ENCODE data around the gene HIRA. TPM values are rescaled to one million over a fixed set of nuclear protein-coding genes. Genes with fewer than 3 reads are reported as not detected.
"Not testable (repeated sequence)": the region's sequence is repeated elsewhere in the genome, so short reads cannot be mapped to it uniquely, and the experiment has no call there.

Gene HIRA
- total RNA-seq, 1 donor from 2014 or later = 25.2 TPM

DNA sequence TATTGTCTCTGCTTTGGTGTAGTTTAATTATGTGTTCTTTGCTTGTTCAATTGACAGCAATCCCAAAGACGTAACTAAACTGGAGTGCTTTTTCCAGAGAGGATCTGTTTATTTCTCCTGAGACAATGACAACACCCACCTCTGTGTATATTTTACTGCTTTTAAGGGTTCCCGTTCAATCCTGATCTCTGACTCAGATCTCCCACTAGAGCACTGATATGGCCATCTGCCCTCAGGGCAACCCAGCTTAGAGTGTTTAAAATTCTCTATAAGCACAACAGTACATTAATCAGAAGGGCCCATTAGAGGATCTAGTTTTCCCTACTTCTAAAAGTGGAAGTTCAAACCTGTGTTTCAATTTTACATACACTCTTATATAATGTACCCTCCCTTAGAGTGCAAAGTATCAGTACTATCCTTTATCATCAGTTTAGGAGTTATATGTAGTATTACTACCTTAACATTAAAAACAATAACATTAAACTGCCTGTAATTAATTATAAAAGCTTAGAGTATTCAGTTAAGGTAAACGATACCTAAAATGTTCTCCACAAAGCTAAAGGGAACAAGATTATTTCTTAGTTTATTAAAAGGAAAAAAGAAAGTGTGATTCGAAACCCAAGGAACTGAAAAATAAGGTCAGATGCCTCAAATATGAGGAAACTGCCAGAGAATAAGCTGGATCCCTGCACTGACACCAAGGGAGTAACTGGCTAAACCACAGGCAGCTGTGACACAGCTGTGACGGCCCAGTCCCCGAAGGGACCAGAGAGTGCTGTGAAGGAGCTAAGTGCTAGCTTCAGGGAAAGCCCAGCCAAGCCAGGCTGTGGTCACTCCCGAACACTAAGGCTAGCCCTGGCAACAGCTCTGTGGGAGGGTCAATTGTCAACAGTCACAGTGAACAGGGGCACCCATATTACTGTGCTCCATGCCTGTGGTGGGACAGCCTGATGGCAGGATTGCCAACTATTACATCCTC, 32.2 kb upstream of the HIRA start:
- no peak for DNase-seq (ENCODE audit: low spot score)

DNA sequence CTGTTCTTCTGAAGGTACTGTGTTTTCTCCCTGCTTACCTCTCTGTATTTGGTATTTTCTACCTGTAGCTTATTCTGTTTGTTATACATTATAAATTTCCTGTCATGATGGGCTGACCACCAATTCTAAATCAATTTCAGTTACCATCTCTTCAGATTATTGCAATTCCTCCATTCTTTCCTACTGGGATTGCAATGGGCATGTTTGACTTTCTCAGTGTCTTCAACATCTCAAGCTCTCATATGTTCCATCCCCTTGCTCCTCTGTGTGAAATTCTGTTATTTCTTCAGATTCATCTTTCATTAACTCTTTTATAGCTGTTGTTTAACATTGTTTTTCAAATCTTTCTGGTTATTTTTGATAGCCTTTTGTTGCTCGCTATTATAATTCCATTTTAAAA, 31.5 kb upstream of the HIRA start:
- no peak for DNase-seq (ENCODE audit: low spot score)

DNA sequence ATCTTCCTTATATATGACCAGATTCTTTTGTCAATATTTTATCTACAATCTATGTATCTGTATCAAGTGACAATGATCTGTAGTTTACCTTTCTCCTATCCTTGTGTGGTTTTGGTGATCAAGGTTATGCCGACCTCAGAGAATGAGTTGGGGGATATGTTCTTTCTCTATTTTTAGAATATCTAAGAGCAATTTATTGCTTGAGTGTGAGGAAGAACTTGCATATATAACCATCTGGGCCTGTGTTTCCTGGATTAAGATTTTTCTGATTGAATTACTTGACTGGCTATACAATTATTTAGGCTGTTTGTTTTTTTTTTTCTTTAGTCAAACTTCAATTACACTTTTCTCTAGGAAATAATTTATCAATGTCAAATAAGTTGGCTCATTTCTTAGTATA, 30.0 kb upstream of the HIRA start:
- no peak for DNase-seq (ENCODE audit: low spot score)

DNA sequence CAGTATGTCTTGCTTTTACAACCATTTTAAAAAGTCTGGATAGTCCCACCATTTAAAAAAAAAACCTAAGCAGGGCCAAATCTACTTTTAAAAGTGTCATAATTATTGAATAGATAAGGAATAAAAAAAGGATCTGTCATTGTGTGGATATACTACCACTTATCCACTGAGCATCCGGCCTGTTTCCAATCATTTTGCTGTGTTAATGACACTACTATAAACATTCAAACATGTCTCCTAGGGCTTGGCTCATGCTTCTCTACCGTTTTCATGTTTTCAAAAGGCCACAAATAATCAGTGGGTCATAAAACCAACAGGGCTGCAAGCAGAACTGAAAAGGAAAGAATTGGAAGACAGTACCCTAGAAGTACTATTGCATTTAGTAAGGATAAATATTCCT, 28.5 kb upstream of the HIRA start:
- no peak for DNase-seq (ENCODE audit: low spot score)

DNA sequence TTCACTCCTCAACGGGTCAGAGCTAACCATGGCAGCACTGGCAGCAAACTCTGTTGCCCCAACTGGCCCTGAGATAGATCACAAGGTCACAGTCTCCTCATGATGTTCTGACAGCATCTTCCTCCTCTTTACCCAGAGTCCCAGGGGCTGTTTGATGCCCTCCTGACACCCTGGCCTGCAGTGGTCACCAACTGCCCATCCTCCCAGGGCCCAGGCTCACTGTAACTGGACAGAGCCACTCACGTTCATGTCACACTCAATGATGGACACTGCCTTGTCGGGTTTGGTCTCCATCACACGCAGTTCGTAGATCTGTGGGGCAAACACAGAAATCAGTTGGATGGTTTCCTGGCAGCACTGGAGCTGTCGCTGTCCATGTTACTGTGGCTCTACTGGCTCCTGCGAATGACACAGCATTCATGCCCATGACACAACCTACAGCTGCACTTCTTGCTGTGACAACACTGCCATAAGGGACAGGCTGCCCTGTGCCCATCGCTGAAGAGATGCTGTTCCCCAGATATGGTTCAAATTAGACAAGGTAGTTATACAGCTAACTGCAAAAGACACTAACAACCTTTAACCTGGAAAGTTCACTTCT, 26.4 kb upstream of the HIRA start:
- no peak for DNase-seq (ENCODE audit: low spot score)

DNA sequence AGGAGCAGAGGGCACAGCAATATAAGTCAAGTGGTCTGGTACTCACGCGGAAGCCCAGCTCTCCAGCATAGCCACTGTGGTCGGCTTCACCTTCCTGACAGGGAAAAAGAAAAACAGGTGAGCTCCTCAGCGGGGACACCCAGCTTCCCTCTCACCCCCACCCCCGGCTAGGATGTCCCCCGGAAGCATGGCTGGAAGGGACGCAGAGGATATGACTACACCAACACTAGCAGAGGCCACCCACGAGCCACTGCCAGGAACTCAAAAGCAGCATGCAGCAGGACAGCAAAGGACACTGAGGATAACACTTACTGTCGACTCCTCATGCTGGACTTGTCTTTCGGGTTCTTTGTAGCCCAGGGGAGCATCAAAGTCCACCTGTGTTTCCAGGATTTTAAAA, 25.0 kb upstream of the HIRA start:
- DNase-seq (ENCODE audit: low spot score) = no peak

DNA sequence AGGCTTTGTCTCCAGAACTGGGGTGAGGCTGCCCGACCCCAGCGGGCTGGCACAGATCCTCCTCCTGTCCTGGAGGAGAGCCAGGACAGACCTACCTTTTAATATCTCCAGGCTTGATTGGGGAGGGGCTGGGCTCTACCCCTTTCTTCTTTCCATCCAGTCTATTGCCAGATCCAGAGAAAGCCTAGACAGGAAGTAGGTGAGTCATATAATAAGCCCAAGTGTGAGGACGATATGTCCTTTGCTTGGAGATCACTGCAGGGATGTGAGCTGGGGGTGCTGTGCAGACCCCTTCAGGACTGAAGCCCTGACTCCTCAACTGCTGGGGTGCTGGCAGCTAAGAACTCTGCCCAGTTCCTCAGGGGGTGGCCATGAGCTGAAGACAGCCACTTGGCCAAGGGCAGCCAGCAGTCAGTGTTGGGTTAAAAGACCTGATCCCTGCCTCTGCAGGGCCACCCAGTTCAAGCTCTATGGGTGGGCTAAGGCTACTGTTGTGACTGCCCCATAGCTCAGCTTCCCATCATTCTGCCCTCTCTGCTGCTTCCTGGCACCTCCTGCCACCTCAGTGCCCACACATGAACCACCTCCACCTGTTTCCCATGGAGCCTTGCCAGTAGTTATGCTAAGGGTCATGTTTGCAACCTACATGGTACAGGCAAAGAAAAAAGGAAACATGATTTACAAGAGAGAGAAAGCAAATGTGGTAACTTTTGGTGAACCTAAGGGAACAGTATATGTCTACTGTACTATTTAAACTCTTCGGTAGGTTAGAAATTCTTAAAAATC, 24.2 kb upstream of the HIRA start:
- DNase-seq (ENCODE audit: low spot score) = no peak

DNA sequence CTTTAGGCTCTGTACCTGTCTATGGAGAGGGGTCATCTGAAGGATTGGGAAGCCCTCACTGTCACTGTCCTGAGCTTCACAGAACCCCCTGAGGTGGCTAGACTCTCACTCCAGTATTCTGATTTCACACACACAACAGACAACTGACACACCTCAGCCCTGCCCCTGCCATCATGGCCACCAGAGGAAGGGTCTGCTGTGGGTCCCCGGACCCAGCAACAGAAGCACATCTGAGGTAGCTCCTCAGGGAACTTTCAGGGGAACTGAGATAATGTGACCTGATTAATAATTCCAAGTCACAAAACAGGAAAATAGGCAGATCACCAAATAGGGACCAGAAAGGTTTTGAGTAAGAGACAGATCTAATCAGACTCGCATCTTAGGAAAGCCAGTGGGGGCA, 23.5 kb upstream of the HIRA start:
- no peak for DNase-seq (ENCODE audit: low spot score)

DNA sequence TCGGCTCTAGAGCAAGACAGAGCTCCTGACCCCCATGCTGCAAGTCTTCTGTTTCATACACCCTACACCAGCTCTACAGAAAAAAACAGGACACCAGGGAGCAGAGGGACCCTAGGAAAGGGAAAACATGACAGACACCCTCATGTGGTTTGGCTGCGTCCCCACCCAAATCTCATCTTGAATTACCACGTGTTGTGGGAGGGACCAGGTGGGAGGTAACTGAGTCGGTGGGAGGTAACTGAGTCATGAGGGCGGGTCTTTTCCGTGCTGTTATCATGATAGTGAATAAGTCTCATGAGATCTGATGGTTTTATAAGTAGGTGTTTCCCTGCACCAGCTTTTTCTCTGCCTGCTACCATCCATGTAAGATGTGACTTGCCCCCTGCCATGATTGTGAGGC, 22.6 kb upstream of the HIRA start:
- DNase-seq (ENCODE audit: low spot score) = no peak

DNA sequence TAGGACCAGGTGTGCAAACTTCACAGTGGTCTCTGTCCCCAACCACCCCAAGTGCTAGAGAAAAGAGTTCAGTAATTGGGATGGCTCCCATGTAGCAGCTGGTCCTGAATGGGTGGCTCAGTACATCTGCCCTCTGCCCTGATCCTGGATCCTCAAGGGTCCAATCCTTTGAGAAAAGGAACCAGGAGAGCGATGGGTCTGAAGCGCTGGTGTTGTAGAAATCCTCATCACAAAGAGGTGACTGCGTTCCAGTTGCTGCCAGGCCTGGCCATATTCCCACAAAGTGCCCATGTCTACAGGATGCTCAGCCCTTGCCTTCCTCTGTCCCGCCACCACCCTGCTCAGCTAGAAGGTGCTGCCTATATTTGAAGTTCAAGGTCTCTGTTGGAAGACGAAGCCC, 22.2 kb upstream of the HIRA start:
- DNase-seq (ENCODE audit: low spot score) = no peak

DNA sequence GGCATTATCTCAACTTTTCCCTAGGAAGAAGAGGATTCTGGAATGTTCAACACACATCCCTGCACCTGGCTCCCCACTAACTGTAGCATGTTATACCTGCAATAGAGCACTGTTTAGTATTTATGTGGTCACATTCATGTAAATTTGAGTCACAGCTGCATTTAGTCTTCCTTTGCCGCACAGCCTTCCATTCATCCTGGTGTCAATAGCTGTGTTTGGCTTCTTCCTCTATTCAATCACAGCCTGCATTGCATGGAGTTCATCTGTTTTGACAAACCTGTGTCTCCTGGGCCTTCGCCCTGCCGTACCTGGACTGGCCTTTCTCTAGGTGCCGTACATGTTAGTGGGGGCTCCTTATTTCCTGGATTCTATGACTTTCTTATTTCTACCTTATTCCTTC, 20.0 kb upstream of the HIRA start:
- DNase-seq (ENCODE audit: low spot score) = no peak

DNA sequence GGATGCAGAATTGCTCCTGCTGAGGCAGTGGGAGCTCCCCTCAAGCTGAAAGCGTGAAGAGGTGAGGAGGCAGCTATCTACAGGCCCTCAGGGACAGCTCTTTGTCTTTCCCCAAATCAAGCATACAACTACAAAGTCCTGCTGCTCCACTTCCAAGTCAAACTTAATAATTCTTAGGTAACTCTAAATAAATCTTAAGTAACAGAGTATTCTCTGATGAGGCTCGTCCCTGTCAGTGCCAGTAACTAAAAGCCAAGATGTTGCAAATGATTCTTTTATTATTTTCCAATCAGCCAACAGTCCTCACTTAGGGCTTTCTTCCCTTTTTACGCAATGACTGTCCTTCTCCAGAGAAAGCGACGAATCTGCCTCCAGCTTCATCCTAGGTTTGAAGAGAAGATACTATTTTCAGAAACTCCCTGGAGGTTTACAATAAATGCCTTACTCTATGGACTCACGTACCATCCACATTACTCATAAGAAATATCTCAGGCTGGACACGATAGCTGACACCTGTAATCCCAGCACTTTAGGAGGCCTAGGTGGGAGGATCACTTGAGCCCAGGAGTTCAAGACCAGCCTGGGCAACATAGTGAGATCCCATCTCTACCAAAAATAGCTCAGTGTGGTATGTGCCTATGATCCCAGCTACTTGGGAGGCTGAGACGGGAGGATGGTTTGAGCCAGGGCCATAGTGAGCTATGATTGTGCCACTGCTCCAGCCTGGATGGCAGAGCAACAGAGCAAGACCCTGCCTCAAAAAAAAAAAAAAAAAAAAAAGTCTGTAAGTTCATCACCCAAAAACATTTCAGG, 19.0 kb upstream of the HIRA start:
- DNase-seq (ENCODE audit: low spot score) = no peak

DNA sequence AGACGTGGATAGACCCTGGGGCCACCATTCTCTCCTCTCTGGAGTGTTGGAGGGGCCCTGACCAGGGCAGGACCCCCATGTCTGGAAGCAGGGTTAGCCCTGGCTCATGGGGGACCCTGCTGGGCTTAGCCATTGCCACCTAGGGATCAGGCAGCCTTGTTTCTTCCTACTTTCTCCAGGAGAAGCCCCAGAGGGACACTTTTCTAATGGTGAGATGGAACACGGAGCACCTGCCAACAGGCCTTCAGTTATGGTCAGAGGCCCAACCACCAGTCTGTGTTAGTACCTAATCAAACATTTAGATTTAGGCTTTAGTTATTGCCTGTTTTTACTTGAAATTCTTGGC, 17.9 kb upstream of the HIRA start:
- DNase-seq (ENCODE audit: low spot score) = no peak

DNA sequence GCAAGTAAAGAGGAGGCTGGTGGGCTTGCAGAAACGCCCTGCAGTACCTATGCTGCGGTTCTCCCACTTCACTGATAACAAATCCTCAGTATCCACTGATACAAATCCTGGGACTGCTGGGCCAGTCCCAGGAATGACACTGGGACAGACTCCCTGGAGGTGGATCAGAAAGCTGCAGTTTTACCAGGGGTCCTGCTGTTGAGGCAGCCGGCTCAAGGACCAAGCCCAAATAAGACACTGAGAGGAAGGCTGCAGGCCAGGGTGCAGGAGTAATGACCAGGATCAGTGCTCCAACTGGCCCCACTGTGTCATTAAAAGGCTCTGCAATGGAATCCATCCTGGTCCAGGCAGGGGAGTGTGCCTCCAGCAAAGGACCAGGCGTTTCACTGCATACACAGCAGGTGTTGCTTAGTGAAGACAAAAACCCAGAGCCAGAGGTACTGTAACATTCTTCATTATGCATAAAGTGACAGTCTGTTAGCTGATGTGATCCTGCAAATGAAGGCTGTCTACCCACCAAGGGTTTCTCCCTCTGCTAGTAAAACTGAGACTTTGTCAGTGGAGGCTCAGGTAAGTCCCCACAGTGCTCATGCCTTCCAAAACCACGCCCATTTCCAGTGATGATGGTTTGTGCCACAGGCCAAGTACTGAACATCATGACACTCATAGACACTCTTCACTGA, 17.3 kb upstream of the HIRA start:
- no peak for DNase-seq (ENCODE audit: low spot score)

DNA sequence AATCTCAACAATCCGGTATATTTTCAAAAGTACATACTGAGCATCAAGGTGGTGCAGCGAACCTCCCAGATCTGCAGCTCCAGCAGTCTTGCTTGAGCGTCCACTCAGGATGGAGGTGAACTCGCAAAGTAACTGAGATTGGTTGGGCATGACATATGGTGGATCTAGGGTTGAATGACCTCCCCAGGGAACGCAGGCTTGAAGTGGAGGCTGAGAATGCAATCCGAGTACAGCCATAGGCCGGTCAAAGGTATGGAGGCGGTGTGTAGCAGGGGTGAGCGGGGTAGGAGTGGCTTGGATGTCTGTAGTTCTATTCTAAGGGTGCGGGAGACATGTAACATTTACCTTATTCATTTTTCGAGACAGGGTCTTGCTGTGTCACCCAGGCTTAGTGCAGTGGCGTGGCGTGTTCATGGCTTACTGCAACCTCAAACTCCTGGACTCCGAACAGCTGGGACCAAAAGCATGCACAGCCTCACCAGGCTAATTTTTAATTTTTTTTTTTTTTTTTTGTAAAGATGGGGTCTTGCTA, 16.6 kb upstream of the HIRA start:
- peak; percentile 30 for DNase-seq (ENCODE audit: low spot score)

DNA sequence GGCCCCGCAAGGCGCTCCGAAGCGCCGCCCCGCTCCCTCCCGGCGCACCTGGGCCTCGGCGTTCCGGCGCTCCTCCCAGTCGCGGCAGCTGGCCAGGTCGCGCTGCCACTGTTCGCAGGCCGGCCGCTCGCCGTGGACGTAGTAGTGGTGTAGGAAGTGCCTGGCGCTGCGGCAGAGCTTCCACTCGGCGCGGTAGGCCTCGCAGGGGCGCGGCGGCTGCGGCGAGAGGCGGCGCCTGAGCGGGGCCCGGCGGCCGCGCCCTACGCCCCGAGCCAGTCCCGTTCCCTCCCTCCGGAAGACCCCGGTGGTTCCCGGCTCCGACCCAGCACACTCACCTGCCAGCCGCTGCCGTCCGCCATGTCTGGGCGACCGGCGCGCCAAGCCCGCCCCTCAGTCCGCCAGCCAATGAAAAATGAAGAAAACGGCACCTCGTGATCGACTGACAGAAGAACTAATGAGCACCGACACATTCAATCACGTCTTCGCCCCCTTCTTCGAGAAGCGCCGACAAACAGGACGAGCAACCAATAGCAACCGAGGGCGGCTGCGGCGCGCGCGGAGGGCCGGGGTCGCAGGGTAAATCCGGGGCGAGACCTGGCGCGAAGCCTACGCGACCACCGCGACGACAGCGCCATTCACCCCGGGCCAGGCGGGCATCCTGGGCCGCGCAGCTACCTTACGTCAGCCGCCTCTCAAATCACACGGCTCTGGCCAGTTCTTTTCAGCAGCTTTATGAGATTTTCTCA, 16.0 kb upstream of the HIRA start, which contains the start of gene C22orf39:
Gene C22orf39 (minus strand): TSS at position 382 of the 746 bp plus-strand sequence. CDS start 23 bp downstream, at position 359.
- peak; percentile 94 for DNase-seq (ENCODE audit: low spot score)

DNA sequence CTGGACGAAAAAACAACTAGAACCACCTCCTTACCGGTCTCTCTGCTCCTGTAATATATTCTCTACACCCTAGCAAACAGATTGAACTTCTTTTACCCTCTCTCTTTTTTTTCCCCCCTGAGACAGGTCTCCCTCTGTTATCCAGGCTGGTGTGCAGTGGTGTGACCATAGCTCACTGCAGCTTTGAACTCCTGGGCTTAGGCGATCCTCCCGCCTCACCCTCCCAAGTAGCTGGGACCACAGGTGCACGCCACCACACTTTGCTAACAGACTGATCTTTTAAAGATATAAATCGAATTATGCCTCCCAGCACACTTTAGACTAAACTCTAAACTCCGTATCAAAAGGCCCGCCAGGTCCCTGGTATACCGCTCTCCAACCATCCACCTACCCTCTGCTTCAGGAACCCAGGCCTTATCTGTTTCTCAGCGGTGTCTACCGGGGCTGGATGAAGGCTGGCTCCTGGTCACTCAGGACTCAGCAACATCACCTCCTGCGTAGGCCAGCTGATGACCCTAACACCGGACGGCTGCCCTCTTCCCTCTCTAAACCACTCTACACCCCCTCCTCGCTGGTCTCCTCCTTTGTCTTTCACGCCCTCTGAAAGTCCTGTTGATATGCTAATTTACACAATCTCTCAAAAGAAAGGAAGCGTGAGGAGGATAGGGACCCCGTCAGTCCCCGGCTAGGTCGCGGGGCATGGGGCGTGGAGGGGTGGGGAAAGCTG, 15.2 kb upstream of the HIRA start:
- DNase-seq (ENCODE audit: low spot score) = no peak

DNA sequence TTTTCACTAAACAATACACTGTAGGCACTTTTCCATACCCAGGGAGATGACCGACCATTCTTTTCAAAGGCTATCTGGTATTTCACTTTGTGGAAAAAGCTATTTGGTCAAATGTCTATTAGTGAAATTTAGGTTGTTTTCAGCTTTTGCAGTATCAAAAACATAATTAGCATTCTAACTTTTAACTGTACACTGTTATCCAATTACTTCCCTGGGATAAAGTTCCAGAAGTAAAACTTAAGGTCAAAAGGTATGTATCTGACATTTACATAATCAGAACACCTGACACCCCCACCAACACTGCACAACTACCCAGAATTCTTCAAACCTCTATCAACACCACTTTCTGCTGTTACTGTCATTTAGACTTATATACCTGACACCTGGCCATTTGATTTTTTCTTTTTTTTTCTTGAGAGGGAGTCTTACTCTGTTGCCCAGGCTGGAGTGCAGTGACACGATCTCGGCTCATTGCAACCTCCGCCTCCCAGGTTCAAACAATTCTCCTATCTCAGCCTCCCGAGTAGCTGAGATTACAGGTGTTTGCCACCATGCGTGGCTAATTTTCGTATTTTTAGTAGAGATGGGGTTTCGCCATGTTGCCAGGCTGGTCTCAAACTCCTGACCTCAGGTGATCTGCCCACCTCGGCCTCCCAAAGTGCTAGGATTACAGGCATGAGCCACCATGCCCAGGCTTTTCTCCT, 13.9 kb upstream of the HIRA start:
- not testable (repeated sequence) for DNase-seq (ENCODE audit: low spot score)

Measured in mucosa of gallbladder (tissue), 1 donor.